ENCODE measurements around the gene ZCCHC17.
A peak's percentile ranks its signal among the peaks of the same experiment; 100 is the strongest.
"Not testable (repeated sequence)": the region's sequence is repeated elsewhere in the genome, so short reads cannot be mapped to it uniquely, and the experiment has no call there.

The ZCCHC17 gene

DNA sequence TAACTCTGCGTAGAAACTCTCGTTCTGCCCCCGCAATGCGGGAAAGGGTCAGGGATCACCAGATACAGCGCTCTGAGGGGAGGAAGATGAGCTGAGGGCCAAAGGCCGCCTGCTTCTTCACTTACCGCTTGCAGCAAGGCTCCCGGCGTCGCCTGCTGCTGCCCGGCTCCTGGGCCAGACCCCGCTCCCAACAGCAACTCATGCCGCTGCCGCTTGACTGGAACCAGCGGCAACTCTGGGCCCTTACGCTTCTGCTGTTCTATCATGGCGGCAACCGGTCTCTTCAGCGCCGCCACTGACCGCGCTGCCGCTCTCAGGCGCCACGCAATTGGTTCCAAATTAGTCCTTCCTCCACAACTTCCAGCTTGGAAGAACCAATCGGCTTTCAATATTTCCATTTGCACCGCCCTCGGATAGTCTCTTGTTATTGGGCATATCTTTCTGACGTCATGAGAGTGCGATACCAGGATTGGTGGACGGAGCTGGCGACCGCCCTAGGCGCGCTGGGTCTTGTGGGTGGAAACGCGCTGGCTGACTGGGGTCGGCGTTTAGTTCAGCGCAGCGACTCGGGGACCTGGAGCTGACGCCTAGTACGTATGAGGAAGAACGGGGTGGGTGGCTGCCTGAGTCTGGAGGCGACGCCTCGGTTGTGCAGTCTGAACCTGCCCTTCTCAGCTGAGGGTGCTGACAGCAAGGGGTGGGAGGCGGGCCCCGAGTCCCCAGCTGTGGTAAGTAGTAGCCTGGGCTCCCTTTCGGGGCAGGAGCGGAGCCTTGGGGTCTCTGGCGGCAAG is at the start of gene ZCCHC17, which contains the start of gene SNRNP40:
Gene ZCCHC17 (plus strand): TSS at position 547 of the 791 bp plus-strand sequence. CDS start 13,067 bp downstream, outside the sequence.
Gene SNRNP40 (minus strand): TSS at position 303 of the 791 bp plus-strand sequence. CDS start 37 bp downstream, at position 266.
- peak; percentile 95 for DNase-seq (ENCODE audit: low spot score)

DNA sequence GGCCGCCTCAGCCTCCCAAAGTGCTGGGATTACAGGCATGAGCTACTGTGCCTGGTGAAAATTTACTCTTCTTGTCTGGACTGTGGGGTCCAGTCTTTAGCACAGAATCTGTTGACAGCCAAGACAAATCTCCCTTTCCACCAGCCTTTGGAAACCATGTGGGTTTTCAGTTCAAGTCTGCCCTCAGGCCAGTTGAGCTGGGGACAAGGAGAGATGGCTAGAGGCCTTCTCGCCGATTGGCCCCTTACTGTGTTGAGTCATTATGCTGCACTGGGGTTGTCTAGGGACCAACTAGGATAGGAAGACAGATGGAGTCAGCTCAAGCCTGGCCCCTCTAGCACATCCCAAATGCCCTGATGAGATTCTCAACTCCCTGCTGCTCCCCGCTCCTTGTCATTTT is 48.6 kb upstream of the ZCCHC17 start:
- DNase-seq (ENCODE audit: low spot score) = no peak

- no peak for DNase-seq (ENCODE audit: low spot score)
These were observed 47.0 kb upstream of the ZCCHC17 start for GRCh38 chr1:31249854-31250253.

- DNase-seq (ENCODE audit: low spot score) = no peak
These were observed 39.6 kb upstream of the ZCCHC17 start for GRCh38 chr1:31257213-31257612.

DNA sequence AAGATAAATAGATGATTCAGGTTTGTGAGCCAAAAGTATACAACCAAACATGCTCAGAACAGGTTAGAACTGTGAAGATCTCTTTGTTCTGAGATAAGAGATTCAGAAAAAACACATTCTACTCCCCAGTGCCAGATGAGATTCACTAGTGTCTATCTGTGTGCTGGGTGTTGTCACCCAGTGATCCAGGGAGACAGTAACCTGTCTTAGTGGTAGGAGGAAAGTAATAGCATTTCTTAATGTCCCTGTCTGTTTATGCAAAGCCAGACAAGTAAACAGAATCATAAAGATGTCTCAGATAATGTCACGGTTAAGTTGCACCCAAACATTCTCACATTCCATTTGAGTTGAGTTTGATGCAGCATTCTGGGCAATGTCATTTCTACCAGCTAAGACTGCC is 38.3 kb upstream of the ZCCHC17 start:
- DNase-seq (ENCODE audit: low spot score) = no peak

GRCh38 chr1:31259746-31260145 is 37.1 kb upstream of the ZCCHC17 start:
- no peak for DNase-seq (ENCODE audit: low spot score)

GRCh38 chr1:31261916-31262315 is 34.9 kb upstream of the ZCCHC17 start:
- no peak for DNase-seq (ENCODE audit: low spot score)

DNA sequence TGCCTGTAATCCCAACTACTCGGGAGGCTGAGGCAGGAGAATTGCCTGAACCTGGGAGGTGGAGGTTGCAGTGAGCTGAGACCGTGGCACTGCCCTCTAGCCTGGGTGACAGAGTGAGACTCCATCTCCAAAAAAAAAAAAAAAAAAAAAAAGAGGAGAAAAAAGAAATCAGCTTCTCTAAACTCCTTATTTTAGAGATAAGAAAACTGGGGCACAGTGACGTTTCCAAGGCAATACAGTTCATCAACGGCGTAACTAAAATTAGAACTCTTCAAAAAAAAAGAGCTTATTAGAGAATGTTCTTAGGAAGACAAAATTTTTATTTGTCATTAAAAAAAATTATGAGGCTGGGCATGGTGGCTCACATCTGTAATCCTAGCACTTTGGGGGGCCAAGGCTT is 34.4 kb upstream of the ZCCHC17 start:
- DNase-seq (ENCODE audit: low spot score) = not testable (repeated sequence)

- DNase-seq (ENCODE audit: low spot score) = no peak
These were observed 33.4 kb upstream of the ZCCHC17 start for GRCh38 chr1:31263408-31263807.

- no peak for DNase-seq (ENCODE audit: low spot score)
These were observed 31.9 kb upstream of the ZCCHC17 start for GRCh38 chr1:31264790-31265386.

DNA sequence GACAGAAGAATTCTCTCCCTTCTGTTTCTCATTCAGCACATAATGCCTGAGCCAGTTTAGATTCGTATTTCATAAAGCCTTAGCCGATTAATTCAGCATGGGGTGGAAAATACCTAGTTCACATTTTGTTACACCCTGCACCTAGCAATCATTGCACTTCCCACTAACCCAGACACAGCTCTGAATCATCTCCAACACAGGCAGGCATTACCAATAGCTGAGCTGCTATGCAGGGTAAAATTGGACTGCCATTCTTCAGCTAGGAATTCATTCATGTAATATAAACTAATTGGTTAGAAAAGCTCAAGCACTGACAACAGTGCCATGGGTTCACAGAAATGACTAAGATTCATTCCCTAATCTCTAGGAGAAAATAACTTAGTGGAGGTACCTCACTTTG is 30.3 kb upstream of the ZCCHC17 start:
- DNase-seq (ENCODE audit: low spot score) = no peak

GRCh38 chr1:31272369-31272768 is 24.5 kb upstream of the ZCCHC17 start:
- DNase-seq (ENCODE audit: low spot score) = no peak

DNA sequence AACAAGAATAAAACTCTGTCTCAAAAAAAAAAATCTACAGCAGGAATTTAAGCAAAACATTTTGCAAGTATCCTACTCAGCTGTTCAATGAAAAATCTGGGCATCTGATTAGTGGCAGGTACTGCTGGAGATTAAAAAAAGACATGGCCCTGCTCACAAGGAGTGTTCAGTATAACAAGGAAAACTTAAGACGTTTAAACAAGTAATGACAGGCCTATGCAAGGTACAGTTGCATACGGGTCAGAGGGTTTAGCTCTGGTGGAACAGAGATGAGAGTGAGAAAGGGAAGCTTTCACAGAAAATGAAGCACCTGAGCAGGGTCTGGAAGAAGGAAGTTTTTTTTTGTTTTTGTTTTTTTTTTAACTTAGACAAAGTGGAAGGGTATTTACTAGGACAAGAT is 23.2 kb upstream of the ZCCHC17 start:
- no peak for DNase-seq (ENCODE audit: low spot score)

- DNase-seq (ENCODE audit: low spot score) = not testable (repeated sequence)
These were observed 14.4 kb upstream of the ZCCHC17 start for GRCh38 chr1:31282426-31282825.

GRCh38 chr1:31287791-31288190 is 9.0 kb upstream of the ZCCHC17 start:
- DNase-seq (ENCODE audit: low spot score) = not testable (repeated sequence)

DNA sequence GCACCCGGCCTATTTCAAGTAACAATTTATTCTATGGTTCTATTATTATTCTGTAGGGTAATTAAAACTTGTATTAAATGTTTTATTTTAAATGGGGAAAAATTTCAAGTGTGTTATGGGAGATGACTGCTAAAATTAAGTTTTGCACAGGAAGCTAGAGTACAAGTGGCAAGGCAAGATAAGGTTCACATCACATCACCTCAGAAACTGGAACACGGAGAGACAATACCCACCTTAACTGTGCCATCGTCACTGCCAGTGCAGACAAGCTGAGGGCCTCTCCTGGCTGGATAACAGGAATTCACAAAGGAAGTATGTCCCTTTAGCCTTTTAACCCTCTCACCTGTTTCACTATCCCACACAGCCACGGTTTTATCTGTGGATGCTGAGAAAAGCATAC is 7.8 kb upstream of the ZCCHC17 start:
- no peak for DNase-seq (ENCODE audit: low spot score)

DNA sequence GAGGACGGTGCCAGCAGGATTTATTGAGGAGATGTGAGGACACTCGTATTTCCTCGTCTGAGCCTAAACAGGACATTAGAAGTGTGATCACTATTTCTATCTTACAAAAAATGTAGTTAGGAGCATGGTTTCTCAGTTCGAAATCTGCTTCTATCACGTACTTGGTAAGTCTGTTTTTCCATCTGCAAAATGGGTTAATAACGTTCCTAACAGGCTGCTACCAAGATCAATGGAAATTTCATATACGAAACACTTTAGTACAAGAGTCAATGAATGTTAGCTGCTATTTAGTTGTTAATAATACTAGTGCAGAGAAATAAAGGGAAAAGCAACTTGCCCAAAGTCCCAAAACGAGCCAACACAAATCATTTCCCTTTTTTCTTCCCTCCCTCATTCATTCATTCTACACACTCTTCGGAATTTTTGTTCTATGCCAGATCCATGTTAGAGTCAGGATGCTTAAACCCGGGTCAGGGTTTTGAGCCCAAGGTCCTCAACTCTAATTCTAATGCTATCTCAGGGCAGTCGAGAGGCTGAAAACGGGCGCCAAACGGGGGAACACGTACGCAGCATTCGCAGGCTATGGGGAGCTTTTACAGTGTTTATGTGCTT is 852 bp upstream of the ZCCHC17 start:
- no peak for DNase-seq (ENCODE audit: low spot score)

- peak; percentile 9 for DNase-seq (ENCODE audit: low spot score)
These were observed 730 bp downstream of the ZCCHC17 start for GRCh38 chr1:31297277-31298247.

- DNase-seq (ENCODE audit: low spot score) = no peak
These were observed 2.5 kb downstream of the ZCCHC17 start for GRCh38 chr1:31299365-31299764.

DNA sequence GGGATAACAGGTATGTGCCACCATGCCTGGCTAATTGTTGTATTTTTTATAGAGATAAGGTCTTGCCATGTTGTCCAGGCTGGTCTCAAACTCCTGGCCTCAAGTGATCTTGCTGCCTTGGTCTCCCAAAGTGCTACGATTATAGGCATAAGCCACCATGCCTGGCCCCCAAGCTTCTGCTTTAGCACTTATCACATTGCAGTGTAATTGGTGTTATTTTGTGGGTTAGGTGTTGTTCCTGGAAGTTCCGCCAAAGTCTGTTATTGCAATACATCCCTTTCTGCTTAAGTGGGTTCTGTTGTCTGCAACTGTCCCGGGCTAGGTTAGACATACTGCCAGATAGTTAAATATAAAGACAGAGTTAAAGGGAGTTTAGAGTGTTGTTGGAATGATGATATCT is 3.4 kb downstream of the ZCCHC17 start:
- DNase-seq (ENCODE audit: low spot score) = no peak

DNA sequence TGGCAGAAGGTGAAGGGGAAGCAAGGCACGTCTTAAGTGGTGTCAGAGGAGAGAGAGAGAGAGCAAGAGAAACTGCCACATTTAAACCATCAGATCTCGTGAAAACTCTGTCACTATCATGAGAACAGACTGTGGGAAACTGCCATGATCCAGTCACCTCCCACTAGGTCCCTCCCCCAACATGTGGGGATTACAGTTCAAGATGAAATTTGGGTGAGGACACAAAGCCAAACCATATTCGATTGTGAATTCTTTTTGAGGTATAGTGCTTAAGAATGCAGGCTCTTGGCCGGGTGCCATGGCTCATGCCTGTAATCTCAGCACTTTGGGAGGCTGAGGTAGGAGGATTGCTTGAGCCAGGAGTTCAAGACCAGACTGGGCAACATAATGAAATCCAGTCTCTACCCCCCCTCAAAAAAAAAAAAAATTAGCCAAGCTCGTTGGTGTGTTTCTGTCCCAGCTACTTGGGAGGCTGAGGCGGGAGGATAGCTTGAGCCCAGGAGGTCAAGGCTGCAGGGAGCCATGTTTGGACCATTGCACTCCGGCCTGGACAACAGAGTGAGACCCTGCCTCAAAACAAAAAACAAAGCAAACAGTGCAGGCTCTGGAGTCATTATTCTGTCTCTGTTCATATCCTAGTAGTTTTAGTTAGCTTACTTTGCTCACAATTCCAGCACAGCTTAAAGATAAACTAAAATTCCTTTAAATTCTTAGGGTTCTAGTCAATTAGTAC is 6.0 kb downstream of the ZCCHC17 start:
- no peak for DNase-seq (ENCODE audit: low spot score)

Measured in AG08396 (cell line).